PC-9 (cell line): Measurements from ENCODE around the gene AOAH.

Experiments used
- EZH2 ChIP-seq: fragments of 200-600 bp; sonication (generic); IDR thresholded peaks from 2 replicates; pipeline ENCODE4 v1.8.0; 2017; ENCODE audit warnings: antibody characterized with exemption, low read depth
- TF ChIP-seq, protein P1 (sequence below): fragments of 200-600 bp; sonication (generic); conservative IDR thresholded peaks from 2 replicates; pipeline ENCODE4 v1.6.1; 2017; ENCODE audit warnings: mixed run types, antibody characterized with exemption, mild to moderate bottlenecking, moderate library complexity

DNA sequence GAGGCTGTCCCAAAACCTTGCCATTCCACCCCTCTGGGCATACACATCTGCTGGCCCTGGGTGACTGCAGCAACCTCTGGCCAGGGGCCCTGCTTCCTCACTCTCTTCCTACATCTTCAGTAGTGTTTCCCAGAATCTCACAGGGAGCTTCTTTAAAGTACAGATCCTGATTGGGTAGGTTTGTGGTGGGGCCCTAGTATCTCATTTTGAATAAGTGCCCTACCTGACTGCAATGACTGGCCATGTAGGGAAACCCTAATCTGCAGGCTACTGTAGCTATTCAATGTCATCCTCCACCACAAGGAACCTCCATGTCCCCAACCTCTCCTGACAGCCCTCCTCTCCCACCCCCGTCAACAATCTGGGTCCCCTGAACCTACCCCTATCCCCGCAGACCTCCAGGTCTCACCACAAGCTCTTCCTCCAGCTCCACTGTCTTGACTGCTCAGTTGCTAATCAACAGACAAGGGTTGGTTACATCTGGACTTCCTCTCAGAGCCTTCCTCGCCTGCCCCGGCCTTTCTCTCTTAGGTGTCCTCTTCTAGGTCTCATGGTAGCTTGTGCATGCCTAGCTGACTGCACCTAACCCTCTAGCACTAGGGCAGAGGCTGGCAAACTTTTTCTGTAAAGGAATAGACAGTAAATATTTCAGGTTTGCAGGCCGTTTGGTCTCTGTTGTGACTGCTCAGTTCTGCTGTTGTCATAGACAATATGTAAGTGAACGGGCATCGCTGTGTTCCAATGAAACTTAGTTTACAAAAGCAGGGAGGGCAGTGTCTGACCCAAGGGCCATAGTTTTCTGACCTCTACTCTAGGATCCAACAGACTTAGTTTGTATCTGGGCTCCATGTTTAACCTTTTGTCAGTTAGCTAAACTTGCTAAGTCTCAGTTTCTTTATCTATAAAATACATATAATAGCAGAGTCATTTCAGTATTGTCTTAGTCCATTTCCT, 121.1 kb downstream of the AOAH start:
- TF ChIP-seq, protein P1, sequence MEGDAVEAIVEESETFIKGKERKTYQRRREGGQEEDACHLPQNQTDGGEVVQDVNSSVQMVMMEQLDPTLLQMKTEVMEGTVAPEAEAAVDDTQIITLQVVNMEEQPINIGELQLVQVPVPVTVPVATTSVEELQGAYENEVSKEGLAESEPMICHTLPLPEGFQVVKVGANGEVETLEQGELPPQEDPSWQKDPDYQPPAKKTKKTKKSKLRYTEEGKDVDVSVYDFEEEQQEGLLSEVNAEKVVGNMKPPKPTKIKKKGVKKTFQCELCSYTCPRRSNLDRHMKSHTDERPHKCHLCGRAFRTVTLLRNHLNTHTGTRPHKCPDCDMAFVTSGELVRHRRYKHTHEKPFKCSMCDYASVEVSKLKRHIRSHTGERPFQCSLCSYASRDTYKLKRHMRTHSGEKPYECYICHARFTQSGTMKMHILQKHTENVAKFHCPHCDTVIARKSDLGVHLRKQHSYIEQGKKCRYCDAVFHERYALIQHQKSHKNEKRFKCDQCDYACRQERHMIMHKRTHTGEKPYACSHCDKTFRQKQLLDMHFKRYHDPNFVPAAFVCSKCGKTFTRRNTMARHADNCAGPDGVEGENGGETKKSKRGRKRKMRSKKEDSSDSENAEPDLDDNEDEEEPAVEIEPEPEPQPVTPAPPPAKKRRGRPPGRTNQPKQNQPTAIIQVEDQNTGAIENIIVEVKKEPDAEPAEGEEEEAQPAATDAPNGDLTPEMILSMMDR = no peak
- TF ChIP-seq EZH2 = no peak
